Hepatocyte (in vitro differentiated cells): ENCODE measurements around the gene COL24A1. TPM values are rescaled to one million over a fixed set of nuclear protein-coding genes. Genes with fewer than 3 reads are reported as not detected.
A peak's percentile ranks its signal among the peaks of the same experiment; 100 is the strongest.

ENCODE experiments used
- DNase-seq: peaks from one replicate; pipeline ENCODE4 v3.0.0-alpha.2; 2016; ENCODE audit warnings: low spot score
- H2AFZ ChIP-seq: fragments of 200-600 bp; sonication (generic); 2 replicates; pipeline ENCODE4 v1.6.0; 2016; ENCODE audit warnings: antibody characterized with exemption, mild to moderate bottlenecking
- H3K27ac ChIP-seq: fragments of 200-600 bp; sonication (generic); 2 replicates; pipeline ENCODE4 v1.5.1; 2016; ENCODE audit warnings: mild to moderate bottlenecking
- H3K27me3 ChIP-seq: fragments of 200-600 bp; sonication (generic); 2 replicates; pipeline ENCODE4 v1.6.1; 2016
- H3K36me3 ChIP-seq: fragments of 200-600 bp; sonication (generic); replicated peaks from 2 replicates; pipeline ENCODE4 v1.5.1; 2016; ENCODE audit warnings: low read depth; ENCODE audit not compliant: insufficient read depth
- H3K4me1 ChIP-seq: fragments of 200-600 bp; sonication (generic); 2 replicates; pipeline ENCODE4 v1.5.1; 2016; ENCODE audit warnings: mild to moderate bottlenecking, moderate library complexity; ENCODE audit not compliant: insufficient read depth
- H3K4me2 ChIP-seq: fragments of 200-600 bp; sonication (generic); 2 replicates; pipeline ENCODE4 v1.6.0; 2016
- H3K4me3 ChIP-seq: fragments of 200-600 bp; sonication (generic); 2 replicates; pipeline ENCODE4 v1.5.1; 2016; ENCODE audit warnings: mild to moderate bottlenecking
- H3K79me2 ChIP-seq: fragments of 200-600 bp; sonication (generic); 2 replicates; pipeline ENCODE4 v1.6.0; 2017; ENCODE audit warnings: mild to moderate bottlenecking
- H3K9me2 ChIP-seq: fragments of 200-600 bp; sonication (generic); replicated peaks from 2 replicates; pipeline ENCODE4 v1.6.0; 2017; ENCODE audit warnings: mild to moderate bottlenecking; ENCODE audit not compliant: insufficient read depth
- H3K9me3 ChIP-seq: fragments of 200-600 bp; sonication (generic); 2 replicates; pipeline ENCODE4 v1.5.1; 2016; ENCODE audit warnings: low read depth, mild to moderate bottlenecking
- H4K20me1 ChIP-seq: fragments of 200-600 bp; sonication (generic); 2 replicates; pipeline ENCODE4 v1.6.0; 2016; ENCODE audit warnings: mild to moderate bottlenecking; ENCODE audit not compliant: insufficient read depth, poor library complexity, severe bottlenecking
- CTCF ChIP-seq: fragments of 200-600 bp; sonication (generic); IDR thresholded peaks from 2 replicates; pipeline ENCODE4 v1.5.1; 2016; ENCODE audit warnings: antibody characterized with exemption, mild to moderate bottlenecking; ENCODE audit not compliant: poor library complexity
- EZH2 ChIP-seq: fragments of 200-600 bp; sonication (generic); IDR thresholded peaks from 2 replicates; pipeline ENCODE4 v1.6.1; 2016; ENCODE audit warnings: antibody characterized with exemption, mild to moderate bottlenecking, borderline replicate concordance
- EZH2phosphoT487 ChIP-seq: fragments of 200-600 bp; sonication (generic); IDR thresholded peaks from one replicate; pipeline ENCODE4 v1.6.1; 2018; ENCODE audit warnings: antibody characterized with exemption, mild to moderate bottlenecking, low read depth, moderate library complexity; ENCODE audit not compliant: unreplicated experiment, severe bottlenecking
- WGBS: methylation state at CpG from one replicate; pipeline ENCODE4 v1.1.6; 2016; ENCODE audit warnings: low lambda C conversion rate; ENCODE audit errors: missing lambda C conversion rate; 5-methylcytosine and 5-hydroxymethylcytosine counted together
- polyA plus RNA-seq: library from polyadenylated mRNA; unstranded; fragments of >200 nt; fragmentation: Nextera tagmentation; extraction: Ambion mirVana; gene quantifications from 2 replicates; pipeline ENCODE4 v1.2.1, GENCODE V29; 2016
- total RNA-seq: library from RNA; depleted of rRNA; stranded (reverse); fragments of >200 nt; gene quantifications from 2 replicates; pipeline ENCODE4 v1.2.3, GENCODE V29; 2014

Gene COL24A1
- total and polyA plus RNA-seq, 2 experiments from 2014 or later, result 2.4 to 2.7 TPM

DNA sequence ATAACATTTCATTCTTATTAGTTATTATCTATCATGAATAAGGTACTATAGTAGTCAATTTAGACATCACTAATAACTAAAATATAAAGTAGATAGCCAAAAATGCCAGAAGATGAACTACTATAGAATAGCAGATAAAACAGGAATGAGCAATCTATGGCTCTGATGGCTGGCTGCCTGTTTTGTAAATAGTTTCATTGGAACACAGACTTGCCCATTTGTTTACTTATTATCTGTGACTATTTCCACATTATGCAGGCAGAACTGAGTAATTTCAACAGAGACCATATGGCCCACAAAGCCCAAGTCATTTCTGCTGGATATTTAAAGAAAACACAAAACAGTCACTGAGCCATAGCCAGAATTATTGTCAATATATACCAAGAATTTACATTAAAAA is 222.1 kb downstream of the COL24A1 start:
- Histone ChIP-seq H3K4me2 (no peak overlapping the region), H3K36me3 (no peaks in the 10 kb centered on the region), H4K20me1 (no peaks in the 10 kb centered on the region), H3K4me3 (no peak overlapping the region), H3K27me3 (no peaks in the 10 kb centered on the region), H2AFZ (no peak overlapping the region), H3K79me2 (no peaks in the 10 kb centered on the region), H3K4me1 (peaks cover 6% of the 10 kb centered on the region), H3K9me2 (no peaks in the 10 kb centered on the region), H3K27ac (no peak overlapping the region), H3K9me3 (no peaks in the 10 kb centered on the region)
- DNase-seq, result no peak
- no peak for TF ChIP-seq CTCF
- no peak for TF ChIP-seq EZH2phosphoT487
- no peak for TF ChIP-seq EZH2

DNA sequence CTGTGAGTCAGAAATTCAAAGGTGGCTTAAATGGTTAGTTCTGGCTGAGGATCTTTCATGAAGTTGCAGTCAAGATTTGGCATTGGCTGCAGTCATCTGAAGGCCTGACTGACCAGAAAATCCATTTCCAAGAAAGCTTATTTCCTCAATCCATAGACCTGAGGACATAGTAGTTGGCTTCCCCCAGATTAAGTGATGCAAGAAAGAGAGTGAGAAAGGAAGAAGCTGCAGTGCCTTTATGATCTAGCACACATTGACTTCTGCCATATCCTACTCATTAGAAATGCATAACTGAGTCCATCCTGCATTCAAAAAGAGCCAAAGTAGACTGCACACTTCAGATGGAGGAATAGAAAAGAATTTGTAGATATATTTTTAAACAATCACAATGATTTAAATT is 222.6 kb downstream of the COL24A1 start:
- H3K4me3 ChIP-seq, result no peak overlapping the region
- TF ChIP-seq EZH2 (no peak), EZH2phosphoT487 (no peak), CTCF (no peak)
- H3K79me2 ChIP-seq, result no peaks in the 10 kb centered on the region
- H3K27ac ChIP-seq, result no peak overlapping the region
- H3K36me3 ChIP-seq, result no peaks in the 10 kb centered on the region
- no peaks in the 10 kb centered on the region for H3K27me3 ChIP-seq
- no peaks in the 10 kb centered on the region for H3K9me3 ChIP-seq
- DNase-seq, result no peak
- no peak overlapping the region for H3K4me2 ChIP-seq
- peaks cover 6% of the 10 kb centered on the region for H3K4me1 ChIP-seq
- H4K20me1 ChIP-seq, result no peaks in the 10 kb centered on the region
- H2AFZ ChIP-seq, result no peak overlapping the region
- H3K9me2 ChIP-seq, result no peaks in the 10 kb centered on the region

GRCh38 chr1:85911742-85912141 is 244.8 kb downstream of the COL24A1 start:
- Histone ChIP-seq H3K79me2 (no peaks in the 10 kb centered on the region), H3K27ac (no peak overlapping the region), H3K4me1 (no peaks in the 10 kb centered on the region), H3K36me3 (no peaks in the 10 kb centered on the region), H2AFZ (no peak overlapping the region), H3K27me3 (no peaks in the 10 kb centered on the region), H3K4me3 (no peak overlapping the region), H3K4me2 (no peak overlapping the region), H4K20me1 (no peaks in the 10 kb centered on the region), H3K9me2 (no peaks in the 10 kb centered on the region), H3K9me3 (no peaks in the 10 kb centered on the region)
- DNase-seq, result no peak
- WGBS, result 63% methylated on average over 3 of the region's 3 CpGs
- TF ChIP-seq CTCF, result peak; percentile 27
- TF ChIP-seq EZH2phosphoT487, result no peak

DNA sequence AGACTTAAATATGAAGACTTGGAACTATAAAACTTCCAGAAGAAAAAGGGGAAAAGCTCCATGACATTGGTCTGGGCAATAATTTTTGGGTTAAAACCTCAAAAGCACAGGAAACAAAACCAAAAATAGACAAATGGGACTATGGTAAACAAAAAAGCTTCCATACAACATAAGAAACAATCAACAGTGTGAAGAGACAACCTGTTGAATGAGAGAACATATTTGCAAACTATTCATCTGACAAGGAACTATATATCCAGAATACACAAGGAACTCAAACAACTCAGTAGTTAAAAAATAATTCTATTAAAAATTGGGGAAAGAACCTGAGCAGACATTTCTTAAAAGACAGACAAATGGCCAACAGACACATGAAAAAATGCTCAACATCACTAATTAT is 255.7 kb downstream of the COL24A1 start:
- Histone ChIP-seq H3K4me2 (no peak overlapping the region), H4K20me1 (no peaks in the 10 kb centered on the region), H3K4me1 (no peaks in the 10 kb centered on the region), H3K4me3 (no peak overlapping the region), H3K79me2 (no peaks in the 10 kb centered on the region), H3K36me3 (no peaks in the 10 kb centered on the region), H3K9me3 (no peaks in the 10 kb centered on the region), H3K27me3 (no peaks in the 10 kb centered on the region), H2AFZ (no peak overlapping the region), H3K27ac (no peak overlapping the region), H3K9me2 (no peaks in the 10 kb centered on the region)
- no peak for DNase-seq
- TF ChIP-seq CTCF, result no peak
- no peak for TF ChIP-seq EZH2
- no peak for TF ChIP-seq EZH2phosphoT487
